ENCODE data around the gene TMEM247. TPM values are rescaled to one million over a fixed set of nuclear protein-coding genes. Genes with fewer than 3 reads are reported as not detected.
A peak's percentile ranks its signal among the peaks of the same experiment; 100 is the strongest.

The TMEM247 gene
- polyA plus RNA-seq, 4 donors = not detected

DNA sequence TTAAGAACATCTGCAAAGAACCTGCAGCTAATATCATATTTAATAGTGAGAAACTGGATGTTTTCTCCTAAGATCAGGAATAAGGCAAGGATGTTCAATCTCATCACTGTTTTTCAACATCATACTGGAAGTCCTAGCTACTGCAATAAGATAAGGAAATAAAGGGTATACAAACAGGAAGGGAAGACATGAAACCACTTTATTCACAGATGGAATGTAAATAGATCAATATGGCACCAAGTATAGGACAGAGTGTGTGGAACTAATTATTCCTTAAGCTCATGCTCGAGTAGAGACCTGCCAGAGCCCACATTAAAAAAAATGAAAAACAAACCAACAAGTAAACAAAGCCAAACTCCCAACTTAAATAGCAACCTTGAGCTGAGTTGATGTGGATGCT is 41.3 kb upstream of the TMEM247 start:
- no peak for FAIRE-seq
- Histone ChIP-seq H3K36me3 (ENCODE audit: control insufficient read depth in 3 of 3, insufficient read depth in 2 of 3, low read depth in 1 of 3, low read length in 3 of 3) (no peaks in the 10 kb centered on the region), H3K27ac (ENCODE audit: low read depth in 1 of 3, low read length in 2 of 3) (peak overlapping the region in 1 of 3 donors; percentile 62), H3K4me3 (ENCODE audit: low read depth in 1 of 3, low read length in 3 of 3) (no peak overlapping the region), H3K4me1 (ENCODE audit: control insufficient read depth in 3 of 3, insufficient read depth in 2 of 3, low read depth in 1 of 3, low read length in 2 of 3) (peaks cover 0 to 4% (median 0%) of the 10 kb centered on the region in 3 donors), H3K27me3 (ENCODE audit: control insufficient read depth in 3 of 3, insufficient read depth in 3 of 3, low read length in 3 of 3) (no peaks in the 10 kb centered on the region), H3K9me3 (ENCODE audit: control insufficient read depth in 2 of 2, insufficient read depth in 1 of 2, low read depth in 1 of 2, low read length in 1 of 2) (no peaks in the 10 kb centered on the region)
- no peak for DNase-seq
- 73 to 78% (median 74%) methylated on average over 1 of the region's 1 CpG for WGBS, 3 donors

DNA sequence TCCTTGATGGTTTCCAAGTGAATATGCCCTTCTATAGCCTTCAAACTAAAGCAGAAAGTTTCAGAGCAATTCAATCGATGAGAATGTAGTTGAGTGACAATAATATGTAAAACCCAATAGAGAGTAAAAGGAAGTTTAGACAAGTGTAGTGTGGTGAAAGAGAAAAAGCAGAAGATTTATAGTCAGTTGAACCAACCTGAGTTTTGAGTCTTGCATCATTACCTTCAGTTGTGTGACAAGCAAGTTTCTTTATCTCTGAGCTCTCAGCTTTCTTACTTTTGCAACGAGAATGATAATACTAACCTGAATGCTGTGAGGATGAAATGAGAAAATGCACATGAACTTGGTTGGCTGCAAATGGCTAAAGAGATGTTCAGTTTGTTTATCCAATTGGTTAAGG is 40.6 kb upstream of the TMEM247 start:
- WGBS, 3 donors = 56 to 73% (median 59%) methylated on average over 2 of the region's 2 CpGs
- no peak for FAIRE-seq
- no peak overlapping the region for H3K4me3 ChIP-seq (ENCODE audit: low read depth in 1 of 3, low read length in 3 of 3)

DNA sequence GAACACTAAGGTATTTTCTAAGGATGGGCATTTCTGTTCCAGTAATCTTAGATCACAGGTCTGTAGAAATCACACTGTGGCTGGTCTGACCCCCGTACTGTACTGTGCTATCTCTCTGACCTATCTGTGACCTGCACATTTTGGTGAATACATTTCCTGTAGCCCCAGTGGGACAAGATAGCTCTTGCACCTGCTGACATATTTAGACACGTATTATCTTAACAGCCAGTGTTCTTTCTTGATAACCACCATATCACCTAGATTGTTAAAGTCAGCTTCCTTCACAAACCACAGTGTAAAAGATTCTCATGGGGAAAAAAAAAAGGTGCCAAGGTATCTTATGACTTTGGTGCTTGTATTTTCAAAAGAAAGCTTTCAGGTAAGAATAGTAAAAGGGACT is 39.8 kb upstream of the TMEM247 start:
- Histone ChIP-seq H3K36me3 (ENCODE audit: control insufficient read depth in 3 of 3, insufficient read depth in 2 of 3, low read depth in 1 of 3, low read length in 3 of 3) (no peaks in the 10 kb centered on the region), H3K4me3 (ENCODE audit: low read depth in 1 of 3, low read length in 3 of 3) (no peak overlapping the region), H3K9me3 (ENCODE audit: control insufficient read depth in 2 of 2, insufficient read depth in 1 of 2, low read depth in 1 of 2, low read length in 1 of 2) (no peaks in the 10 kb centered on the region), H3K4me1 (ENCODE audit: control insufficient read depth in 3 of 3, insufficient read depth in 2 of 3, low read depth in 1 of 3, low read length in 2 of 3) (peaks cover 0 to 4% (median 0%) of the 10 kb centered on the region in 3 donors), H3K27ac (ENCODE audit: low read depth in 1 of 3, low read length in 2 of 3) (peak overlapping the region in 1 of 3 donors; percentile 83), H3K27me3 (ENCODE audit: control insufficient read depth in 3 of 3, insufficient read depth in 3 of 3, low read length in 3 of 3) (no peaks in the 10 kb centered on the region)
- WGBS, 3 donors = 12 to 29% (median 12%) methylated on average over 2 of the region's 2 CpGs
- DNase-seq (peak; percentile 9 to 73), FAIRE-seq (no peak)

More for the DNA sequence above, 40.6 kb upstream of the TMEM247 start:
- H3K27ac ChIP-seq (ENCODE audit: low read depth in 1 of 3, low read length in 2 of 3) = peak overlapping the region in 1 of 3 donors; percentile 39
- no peaks in the 10 kb centered on the region for H3K9me3 ChIP-seq (ENCODE audit: control insufficient read depth in 2 of 2, insufficient read depth in 1 of 2, low read depth in 1 of 2, low read length in 1 of 2)
- peaks cover 0 to 4% (median 0%) of the 10 kb centered on the region in 3 donors for H3K4me1 ChIP-seq (ENCODE audit: control insufficient read depth in 3 of 3, insufficient read depth in 2 of 3, low read depth in 1 of 3, low read length in 2 of 3)
- no peak for DNase-seq
- H3K27me3 ChIP-seq (ENCODE audit: control insufficient read depth in 3 of 3, insufficient read depth in 3 of 3, low read length in 3 of 3) = no peaks in the 10 kb centered on the region
- H3K36me3 ChIP-seq (ENCODE audit: control insufficient read depth in 3 of 3, insufficient read depth in 2 of 3, low read depth in 1 of 3, low read length in 3 of 3) = no peaks in the 10 kb centered on the region

DNA sequence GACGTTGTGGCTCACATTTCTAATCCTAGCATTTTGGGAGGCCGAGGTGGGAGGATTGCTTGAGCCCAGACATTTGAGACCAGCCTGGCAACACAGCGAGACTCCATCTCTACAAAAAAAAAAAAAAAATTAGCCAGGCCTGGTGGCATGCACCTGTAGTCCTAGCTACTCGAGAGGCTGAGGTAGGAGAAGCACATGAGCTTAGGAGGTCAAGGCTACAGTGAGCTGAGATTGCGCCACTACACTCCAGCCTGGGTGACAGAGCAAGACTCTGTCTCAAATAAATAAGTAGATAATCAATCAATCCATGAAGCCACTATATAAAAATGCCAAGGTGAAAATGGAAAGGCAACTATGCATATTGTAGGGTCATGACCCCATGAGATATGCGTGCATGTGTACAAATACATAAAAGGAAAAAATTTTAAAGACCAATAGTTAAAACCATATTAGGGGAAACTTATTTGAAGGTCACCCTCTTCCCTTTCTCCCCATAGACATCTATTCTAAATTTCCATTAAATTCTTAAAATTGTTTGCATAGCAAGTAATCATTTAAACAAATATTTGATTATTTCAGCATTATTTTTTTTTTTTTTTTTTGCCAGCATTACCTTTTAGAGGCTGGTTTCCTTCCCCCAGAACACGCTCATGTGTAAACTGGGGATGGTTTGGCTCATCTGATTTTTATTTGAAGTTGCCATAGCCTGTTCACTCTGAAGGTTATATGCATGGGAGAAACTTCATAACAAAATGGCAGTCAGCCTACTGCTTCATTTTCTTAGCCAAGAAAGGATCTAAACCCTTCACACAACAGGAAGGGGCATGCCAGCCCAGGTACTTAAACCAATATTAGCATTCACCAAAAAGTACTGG is 37.3 kb upstream of the TMEM247 start:
- Histone ChIP-seq H3K36me3 (ENCODE audit: control insufficient read depth in 3 of 3, insufficient read depth in 2 of 3, low read depth in 1 of 3, low read length in 3 of 3) (no peaks in the 10 kb centered on the region), H3K4me3 (ENCODE audit: low read depth in 1 of 3, low read length in 3 of 3) (no peak overlapping the region), H3K27me3 (ENCODE audit: control insufficient read depth in 3 of 3, insufficient read depth in 3 of 3, low read length in 3 of 3) (no peaks in the 10 kb centered on the region), H3K9me3 (ENCODE audit: control insufficient read depth in 2 of 2, insufficient read depth in 1 of 2, low read depth in 1 of 2, low read length in 1 of 2) (no peaks in the 10 kb centered on the region), H3K27ac (ENCODE audit: low read depth in 1 of 3, low read length in 2 of 3) (no peak overlapping the region), H3K4me1 (ENCODE audit: control insufficient read depth in 3 of 3, insufficient read depth in 2 of 3, low read depth in 1 of 3, low read length in 2 of 3) (no peaks in the 10 kb centered on the region)
- FAIRE-seq (no peak), DNase-seq (no peak)
- WGBS, 3 donors = 79 to 88% (median 85%) methylated on average over 7 of the region's 7 CpGs

DNA sequence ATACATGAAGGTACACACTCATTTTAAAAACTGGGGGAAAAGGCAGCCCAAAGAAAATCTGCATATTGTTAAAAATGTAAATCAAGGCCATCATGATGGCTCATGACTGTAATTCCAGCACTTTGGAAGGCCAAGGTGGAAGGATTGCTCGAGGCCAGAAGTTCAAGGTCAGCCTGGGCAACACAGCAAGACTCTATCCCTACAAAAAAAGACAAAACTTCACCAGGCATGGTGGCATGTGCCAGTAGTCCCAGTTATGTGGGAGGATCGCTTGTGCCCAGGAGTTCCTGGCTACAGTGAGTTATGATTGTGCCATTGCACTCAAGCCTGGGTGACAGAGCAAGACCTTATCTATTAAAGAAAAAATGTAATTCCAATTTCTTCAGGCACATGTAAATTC is 34.6 kb upstream of the TMEM247 start:
- no peak for DNase-seq
- Histone ChIP-seq H3K27me3 (ENCODE audit: control insufficient read depth in 3 of 3, insufficient read depth in 3 of 3, low read length in 3 of 3) (no peaks in the 10 kb centered on the region), H3K9me3 (ENCODE audit: control insufficient read depth in 2 of 2, insufficient read depth in 1 of 2, low read depth in 1 of 2, low read length in 1 of 2) (no peaks in the 10 kb centered on the region), H3K36me3 (ENCODE audit: control insufficient read depth in 3 of 3, insufficient read depth in 2 of 3, low read depth in 1 of 3, low read length in 3 of 3) (no peaks in the 10 kb centered on the region), H3K4me1 (ENCODE audit: control insufficient read depth in 3 of 3, insufficient read depth in 2 of 3, low read depth in 1 of 3, low read length in 2 of 3) (no peaks in the 10 kb centered on the region), H3K27ac (ENCODE audit: low read depth in 1 of 3, low read length in 2 of 3) (no peak overlapping the region), H3K4me3 (ENCODE audit: low read depth in 1 of 3, low read length in 3 of 3) (no peak overlapping the region)
- FAIRE-seq = no peak
- WGBS, 3 donors = 70 to 82% (median 73%) methylated on average over 2 of the region's 2 CpGs

DNA sequence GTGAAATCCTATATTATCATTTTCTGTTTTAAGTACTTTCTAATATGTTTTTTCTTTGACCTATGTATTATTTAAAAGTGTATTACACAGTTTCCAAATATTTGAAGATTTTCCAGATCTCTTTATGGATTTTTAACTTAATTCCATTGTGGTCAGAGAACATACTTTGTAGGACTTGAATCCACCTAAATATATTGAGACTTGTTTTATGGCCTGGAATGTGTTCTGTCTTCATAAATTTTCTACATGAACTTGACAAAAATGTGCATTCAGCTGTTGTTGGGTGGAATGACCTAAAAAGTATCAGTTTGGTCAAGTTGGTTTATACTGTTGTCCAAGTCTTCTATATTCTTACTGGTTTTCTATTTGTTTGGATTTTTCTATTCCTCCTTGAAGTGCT is 33.8 kb upstream of the TMEM247 start:
- H3K4me3 ChIP-seq (ENCODE audit: low read depth in 1 of 3, low read length in 3 of 3) = no peak overlapping the region
- no peaks in the 10 kb centered on the region for H3K36me3 ChIP-seq (ENCODE audit: control insufficient read depth in 3 of 3, insufficient read depth in 2 of 3, low read depth in 1 of 3, low read length in 3 of 3)
- no peak for DNase-seq
- no peaks in the 10 kb centered on the region for H3K27me3 ChIP-seq (ENCODE audit: control insufficient read depth in 3 of 3, insufficient read depth in 3 of 3, low read length in 3 of 3)
- no peak for FAIRE-seq
- no peaks in the 10 kb centered on the region for H3K4me1 ChIP-seq (ENCODE audit: control insufficient read depth in 3 of 3, insufficient read depth in 2 of 3, low read depth in 1 of 3, low read length in 2 of 3)
- H3K9me3 ChIP-seq (ENCODE audit: control insufficient read depth in 2 of 2, insufficient read depth in 1 of 2, low read depth in 1 of 2, low read length in 1 of 2) = no peaks in the 10 kb centered on the region
- no peak overlapping the region for H3K27ac ChIP-seq (ENCODE audit: low read depth in 1 of 3, low read length in 2 of 3)

DNA sequence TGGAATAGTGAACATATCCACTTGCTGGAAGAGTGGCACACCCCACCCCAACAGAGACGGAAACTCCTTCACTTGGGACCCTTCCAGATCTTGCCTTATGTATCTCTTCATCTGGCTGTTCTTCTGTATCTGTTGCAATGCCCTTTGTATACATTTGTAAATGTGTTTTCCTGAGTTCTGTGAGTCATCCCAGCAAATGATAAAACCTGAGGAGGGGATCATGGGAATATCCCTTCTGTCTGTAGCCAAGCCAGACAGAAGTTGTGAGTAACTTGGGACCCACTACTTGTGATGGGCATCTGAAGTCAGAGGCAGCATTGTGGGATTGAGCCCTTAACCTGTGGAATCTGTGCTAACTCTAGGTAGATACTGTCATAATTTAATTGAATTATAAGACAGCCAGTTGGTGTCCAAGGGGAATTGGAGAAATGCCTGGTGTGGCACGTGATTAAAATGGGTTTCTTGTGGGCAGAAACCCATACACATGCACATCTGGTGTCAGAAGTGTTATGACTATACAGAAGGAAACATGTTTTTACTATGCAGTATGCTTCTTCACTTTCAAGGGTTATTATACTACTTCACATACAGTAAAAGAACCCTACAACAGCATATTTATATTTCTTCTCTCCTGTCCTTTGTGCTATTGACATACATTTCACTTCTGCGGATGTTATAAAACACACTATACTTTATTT is 32.3 kb upstream of the TMEM247 start:
- Histone ChIP-seq H3K9me3 (ENCODE audit: control insufficient read depth in 2 of 2, insufficient read depth in 1 of 2, low read depth in 1 of 2, low read length in 1 of 2) (no peaks in the 10 kb centered on the region), H3K27me3 (ENCODE audit: control insufficient read depth in 3 of 3, insufficient read depth in 3 of 3, low read length in 3 of 3) (no peaks in the 10 kb centered on the region), H3K36me3 (ENCODE audit: control insufficient read depth in 3 of 3, insufficient read depth in 2 of 3, low read depth in 1 of 3, low read length in 3 of 3) (no peaks in the 10 kb centered on the region), H3K27ac (ENCODE audit: low read depth in 1 of 3, low read length in 2 of 3) (no peak overlapping the region), H3K4me1 (ENCODE audit: control insufficient read depth in 3 of 3, insufficient read depth in 2 of 3, low read depth in 1 of 3, low read length in 2 of 3) (no peaks in the 10 kb centered on the region), H3K4me3 (ENCODE audit: low read depth in 1 of 3, low read length in 3 of 3) (no peak overlapping the region)
- WGBS, 3 donors = 81 to 93% (median 86%) methylated on average over 3 of the region's 3 CpGs
- no peak for FAIRE-seq
- no peak for DNase-seq

DNA sequence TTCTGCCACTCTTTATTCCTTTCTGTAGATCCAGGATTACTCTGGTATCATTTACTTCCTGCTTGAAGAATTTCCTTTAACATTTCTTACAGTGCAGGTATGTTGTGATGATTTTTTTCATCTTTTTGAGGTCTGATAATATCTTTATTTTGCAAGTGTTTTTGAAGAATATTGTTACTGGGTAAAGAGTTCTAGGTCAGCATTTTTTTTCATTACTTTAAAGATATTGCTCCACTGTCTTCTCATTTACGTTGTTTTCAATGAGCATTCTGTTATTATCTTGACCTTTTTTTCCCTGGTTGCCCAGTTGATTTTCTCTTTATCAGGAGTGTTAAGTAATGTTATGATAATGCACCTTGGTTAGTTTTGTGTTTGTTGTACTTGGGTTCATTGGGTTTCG is 31.7 kb upstream of the TMEM247 start:
- H3K4me1 ChIP-seq (ENCODE audit: control insufficient read depth in 3 of 3, insufficient read depth in 2 of 3, low read depth in 1 of 3, low read length in 2 of 3) = no peaks in the 10 kb centered on the region
- H3K27ac ChIP-seq (ENCODE audit: low read depth in 1 of 3, low read length in 2 of 3) = no peak overlapping the region
- no peaks in the 10 kb centered on the region for H3K27me3 ChIP-seq (ENCODE audit: control insufficient read depth in 3 of 3, insufficient read depth in 3 of 3, low read length in 3 of 3)
- H3K4me3 ChIP-seq (ENCODE audit: low read depth in 1 of 3, low read length in 3 of 3) = no peak overlapping the region
- no peaks in the 10 kb centered on the region for H3K36me3 ChIP-seq (ENCODE audit: control insufficient read depth in 3 of 3, insufficient read depth in 2 of 3, low read depth in 1 of 3, low read length in 3 of 3)
- H3K9me3 ChIP-seq (ENCODE audit: control insufficient read depth in 2 of 2, insufficient read depth in 1 of 2, low read depth in 1 of 2, low read length in 1 of 2) = no peaks in the 10 kb centered on the region
- DNase-seq (no peak), FAIRE-seq (no peak)
- WGBS, 3 donors = 90 to 95% (median 93%) methylated on average over 2 of the region's 2 CpGs
